Keratinocyte (primary cell): ENCODE data around the gene FBXO31.

Source experiments
- EZH2 ChIP-seq: IDR thresholded peaks from one replicate; pipeline ENCODE4 v1.6.1; 2012; ENCODE audit warnings: inconsistent platforms, mild to moderate bottlenecking, low read length, moderate library complexity
- TF ChIP-seq, protein P1 (sequence below), 3 experiments: IDR thresholded peaks in 1 of 3; conservative IDR thresholded peaks in 1 of 3; optimal IDR thresholded peaks in 1 of 3; 2 replicates in 2 of 3; 3 replicates in 1 of 3; pipeline versions ENCODE3 to v1.5.1; 2011; ENCODE audit warnings: low read length in 3 of 3, mild to moderate bottlenecking in 3 of 3, moderate library complexity in 2 of 3, control low read depth in 1 of 3, inconsistent platforms in 1 of 3; ENCODE audit not compliant: insufficient read depth in 2 of 3; ENCODE audit errors: extremely low read depth in 1 of 3

DNA sequence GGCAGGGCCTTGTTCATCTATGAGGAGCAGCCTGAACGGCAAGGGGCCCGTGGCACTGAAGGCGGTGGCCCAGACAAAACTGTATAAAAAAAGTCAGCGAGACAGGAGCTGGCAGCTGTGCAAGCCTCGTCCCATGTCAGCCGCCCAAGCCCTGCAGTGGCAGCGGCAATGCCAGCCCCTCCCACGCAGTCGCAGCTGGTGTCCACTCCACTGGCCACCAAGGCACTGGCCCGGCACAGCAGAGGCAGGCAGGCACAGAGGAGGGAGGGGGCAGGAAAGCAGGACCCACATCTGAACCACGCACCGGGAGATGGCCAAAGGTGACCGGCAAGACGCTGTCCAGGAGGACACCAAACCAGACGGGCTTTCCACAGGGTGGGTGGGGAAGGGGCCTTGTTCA lies 50.5 kb downstream of the FBXO31 start:
- TF ChIP-seq, protein P1, sequence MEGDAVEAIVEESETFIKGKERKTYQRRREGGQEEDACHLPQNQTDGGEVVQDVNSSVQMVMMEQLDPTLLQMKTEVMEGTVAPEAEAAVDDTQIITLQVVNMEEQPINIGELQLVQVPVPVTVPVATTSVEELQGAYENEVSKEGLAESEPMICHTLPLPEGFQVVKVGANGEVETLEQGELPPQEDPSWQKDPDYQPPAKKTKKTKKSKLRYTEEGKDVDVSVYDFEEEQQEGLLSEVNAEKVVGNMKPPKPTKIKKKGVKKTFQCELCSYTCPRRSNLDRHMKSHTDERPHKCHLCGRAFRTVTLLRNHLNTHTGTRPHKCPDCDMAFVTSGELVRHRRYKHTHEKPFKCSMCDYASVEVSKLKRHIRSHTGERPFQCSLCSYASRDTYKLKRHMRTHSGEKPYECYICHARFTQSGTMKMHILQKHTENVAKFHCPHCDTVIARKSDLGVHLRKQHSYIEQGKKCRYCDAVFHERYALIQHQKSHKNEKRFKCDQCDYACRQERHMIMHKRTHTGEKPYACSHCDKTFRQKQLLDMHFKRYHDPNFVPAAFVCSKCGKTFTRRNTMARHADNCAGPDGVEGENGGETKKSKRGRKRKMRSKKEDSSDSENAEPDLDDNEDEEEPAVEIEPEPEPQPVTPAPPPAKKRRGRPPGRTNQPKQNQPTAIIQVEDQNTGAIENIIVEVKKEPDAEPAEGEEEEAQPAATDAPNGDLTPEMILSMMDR (optimal IDR thresholded peaks at IDR 0.05 in 1 of 3, IDR thresholded peaks at IDR 0.05 in 1 of 3, conservative IDR thresholded peaks at IDR 0.05 in 1 of 3; ENCODE audit: extremely low read depth in 1 of 3, insufficient read depth in 2 of 3, low read length in 3 of 3), result no peak
- TF ChIP-seq EZH2, result no peak
